SK-N-SH (cell line): ENCODE results near the gene CAPG.

Experiments used
- EZH2phosphoT487 ChIP-seq: fragments of 200-600 bp; sonication (generic); IDR thresholded peaks from 2 replicates; pipeline ENCODE4 v1.6.1; 2017; ENCODE audit warnings: low read depth, mixed run types, mild to moderate bottlenecking, antibody characterized with exemption, moderate library complexity, borderline replicate concordance
- MXI1 ChIP-seq: IDR thresholded peaks from 2 replicates; pipeline ENCODE4 v1.6.1; 2012; ENCODE audit warnings: mild to moderate bottlenecking, low read depth, low read length, improper control_type of control experiment
- YY1 ChIP-seq: IDR thresholded peaks from 2 replicates; pipeline ENCODE4 v1.4.0; 2012; ENCODE audit warnings: low read depth, mild to moderate bottlenecking
- TF ChIP-seq, protein P1 (sequence below): fragments of 200-600 bp; sonication (generic); IDR thresholded peaks from 2 replicates; pipeline ENCODE4 v1.6.1; 2017; ENCODE audit warnings: antibody characterized with exemption, mild to moderate bottlenecking, moderate library complexity
- TF ChIP-seq, protein P2 (sequence below): IDR thresholded peaks from 2 replicates; pipeline ENCODE4; 2012

- no peak for TF ChIP-seq EZH2phosphoT487
- no peak for TF ChIP-seq YY1
- TF ChIP-seq MXI1 = no peak
- TF ChIP-seq, protein P1, sequence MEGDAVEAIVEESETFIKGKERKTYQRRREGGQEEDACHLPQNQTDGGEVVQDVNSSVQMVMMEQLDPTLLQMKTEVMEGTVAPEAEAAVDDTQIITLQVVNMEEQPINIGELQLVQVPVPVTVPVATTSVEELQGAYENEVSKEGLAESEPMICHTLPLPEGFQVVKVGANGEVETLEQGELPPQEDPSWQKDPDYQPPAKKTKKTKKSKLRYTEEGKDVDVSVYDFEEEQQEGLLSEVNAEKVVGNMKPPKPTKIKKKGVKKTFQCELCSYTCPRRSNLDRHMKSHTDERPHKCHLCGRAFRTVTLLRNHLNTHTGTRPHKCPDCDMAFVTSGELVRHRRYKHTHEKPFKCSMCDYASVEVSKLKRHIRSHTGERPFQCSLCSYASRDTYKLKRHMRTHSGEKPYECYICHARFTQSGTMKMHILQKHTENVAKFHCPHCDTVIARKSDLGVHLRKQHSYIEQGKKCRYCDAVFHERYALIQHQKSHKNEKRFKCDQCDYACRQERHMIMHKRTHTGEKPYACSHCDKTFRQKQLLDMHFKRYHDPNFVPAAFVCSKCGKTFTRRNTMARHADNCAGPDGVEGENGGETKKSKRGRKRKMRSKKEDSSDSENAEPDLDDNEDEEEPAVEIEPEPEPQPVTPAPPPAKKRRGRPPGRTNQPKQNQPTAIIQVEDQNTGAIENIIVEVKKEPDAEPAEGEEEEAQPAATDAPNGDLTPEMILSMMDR = no peak
- TF ChIP-seq, protein P2, sequence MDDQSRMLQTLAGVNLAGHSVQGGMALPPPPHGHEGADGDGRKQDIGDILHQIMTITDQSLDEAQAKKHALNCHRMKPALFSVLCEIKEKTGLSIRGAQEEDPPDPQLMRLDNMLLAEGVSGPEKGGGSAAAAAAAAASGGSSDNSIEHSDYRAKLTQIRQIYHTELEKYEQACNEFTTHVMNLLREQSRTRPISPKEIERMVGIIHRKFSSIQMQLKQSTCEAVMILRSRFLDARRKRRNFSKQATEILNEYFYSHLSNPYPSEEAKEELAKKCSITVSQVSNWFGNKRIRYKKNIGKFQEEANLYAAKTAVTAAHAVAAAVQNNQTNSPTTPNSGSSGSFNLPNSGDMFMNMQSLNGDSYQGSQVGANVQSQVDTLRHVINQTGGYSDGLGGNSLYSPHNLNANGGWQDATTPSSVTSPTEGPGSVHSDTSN = no peak
These were observed 30.1 kb downstream of the CAPG start for GRCh38 chr2:85380048-85380447.
